ENCODE data around the gene MRPS24.
"Not testable (repeated sequence)": the region's sequence is repeated elsewhere in the genome, so short reads cannot be mapped to it uniquely, and the experiment has no call there.

- TF ChIP-seq CTCF (conservative IDR thresholded peaks at IDR 0.05; ENCODE audit: low read depth, low read length); EZH2 (IDR thresholded peaks at IDR 0.05; ENCODE audit: borderline replicate concordance, low read depth, low read length, poor library complexity, severe bottlenecking): not testable (repeated sequence)
Measured at GRCh38 chr7:43824513-43824912, 44.8 kb downstream of the MRPS24 start.

All from A673 (cell line).